H1 (cell line): ENCODE results near the gene CACNA2D3. TPM values are rescaled to one million over a fixed set of nuclear protein-coding genes. Genes with fewer than 3 reads are reported as not detected.

ENCODE experiments used
- CTCF ChIA-PET: fragments of 300-600 bp; sonication (Branson Sonifier 250); formaldehyde crosslinking; loops from one replicate; lab custom pipeline; 2021; ENCODE audit not compliant: partially characterized antibody; lab: Charles Lee
- POLR2A ChIA-PET: fragments of 300-600 bp; sonication (Branson Sonifier 250); formaldehyde crosslinking; loops from one replicate; lab custom pipeline; 2021; ENCODE audit warnings: inconsistent platforms; ENCODE audit not compliant: partially characterized antibody; lab: Charles Lee
- DNase-seq, 2 experiments: peaks; one replicate each; pipeline versions ENCODE4 v3.0.0 to v3.0.0-alpha.2; 2010 to 2022; ENCODE audit warnings: low spot score in 2 of 2, low read depth in 1 of 2, mixed read lengths in 1 of 2
- FAIRE-seq: peaks from 2 replicates; lab custom pipeline; 2011; peaks lifted over from hg19 to GRCh38; lab: Jason Lieb, UNC
- H2AFZ ChIP-seq: 2 replicates; pipeline ENCODE4 v1.8.1; 2012; ENCODE audit warnings: low read length, inconsistent platforms
- H2AK5ac ChIP-seq: 2 replicates; pipeline ENCODE4 v1.6.1; 2013; ENCODE audit warnings: low read depth, low read length
- H2BK120ac ChIP-seq: replicated peaks from 2 replicates; pipeline ENCODE3; 2013; ENCODE audit warnings: low read depth, low read length, inconsistent platforms
- H2BK12ac ChIP-seq: 2 replicates; pipeline ENCODE4 v1.6.1; 2013; ENCODE audit warnings: low read depth, low read length
- H2BK15ac ChIP-seq: 2 replicates; pipeline ENCODE4 v1.6.1; 2013; ENCODE audit warnings: low read length
- H2BK20ac ChIP-seq: 2 replicates; pipeline ENCODE4 v1.6.1; 2013; ENCODE audit warnings: low read length
- H2BK5ac ChIP-seq: 2 replicates; pipeline ENCODE4 v1.6.1; 2013; ENCODE audit warnings: low read depth, low read length
- H3K14ac ChIP-seq: 2 replicates; pipeline ENCODE4 v1.6.1; 2013; ENCODE audit warnings: inconsistent platforms; ENCODE audit not compliant: insufficient read length
- H3K18ac ChIP-seq: 2 replicates; pipeline ENCODE4 v1.6.1; 2013; ENCODE audit warnings: low read length; ENCODE audit errors: extremely low read depth
- H3K23ac ChIP-seq: 2 replicates; pipeline ENCODE4 v1.6.1; 2013; ENCODE audit warnings: inconsistent platforms; ENCODE audit not compliant: insufficient read length
- H3K23me2 ChIP-seq: 2 replicates; pipeline ENCODE4 v1.6.1; 2013; ENCODE audit warnings: low read depth, low read length
- H3K27ac ChIP-seq: 2 replicates; pipeline ENCODE4 v1.6.1; 2011; ENCODE audit warnings: low read depth, low read length, inconsistent platforms
- H3K27me3 ChIP-seq, 4 experiments: replicated peaks in 1 of 4; 1 replicate in 1 of 4; 2 replicates in 3 of 4; pipeline versions ENCODE4 v1.6.1 to v1.8.1; 2011 to 2013; ENCODE audit warnings: low read length in 3 of 4, mild to moderate bottlenecking in 3 of 4, inconsistent platforms in 2 of 4, mixed read lengths in 2 of 4, moderate library complexity in 1 of 4; ENCODE audit not compliant: control insufficient read depth in 3 of 4, insufficient read depth in 3 of 4; ENCODE audit errors: extremely low read depth in 1 of 4
- H3K36me3 ChIP-seq, 4 experiments: 2 replicates each; pipeline versions ENCODE4 v1.6.1 to v1.8.1; 2011 to 2013; ENCODE audit warnings: mild to moderate bottlenecking in 4 of 4, low read length in 3 of 4, moderate library complexity in 2 of 4, control low read depth in 1 of 4, inconsistent platforms in 1 of 4; ENCODE audit not compliant: insufficient read depth in 4 of 4, control insufficient read depth in 2 of 4
- H3K4ac ChIP-seq: replicated peaks from 2 replicates; pipeline ENCODE3; 2013; ENCODE audit warnings: low read length, low read depth, mixed read lengths, inconsistent platforms; ENCODE audit not compliant: insufficient read length
- H3K4me1 ChIP-seq, 4 experiments: replicated peaks in 1 of 4; 1 replicate in 1 of 4; 2 replicates in 3 of 4; pipeline versions ENCODE4 v1.6.1 to v1.8.1; 2011 to 2013; ENCODE audit warnings: low read length in 3 of 4, inconsistent platforms in 2 of 4, mixed read lengths in 1 of 4; ENCODE audit not compliant: insufficient read depth in 4 of 4, control insufficient read depth in 3 of 4
- H3K4me2 ChIP-seq, 2 experiments: 2 replicates each; pipeline versions ENCODE4 v1.6.1 to v1.8.1; 2011 to 2013; ENCODE audit warnings: low read depth in 2 of 2, low read length in 2 of 2, control low read depth in 1 of 2, inconsistent platforms in 1 of 2, mild to moderate bottlenecking in 1 of 2; ENCODE audit not compliant: insufficient read depth in 1 of 2
- H3K4me3 ChIP-seq, 4 experiments: fragments of 200-600, 300-600 bp in 1 of 4; sonication (generic), shearing (Covaris generic), sonication (Bioruptor Twin) in 1 of 4; 2 replicates each; pipeline versions ENCODE4 v1.5.1 to v1.8.1; 2011 to 2016; ENCODE audit warnings: low read length in 4 of 4, low read depth in 3 of 4, control low read depth in 2 of 4, inconsistent platforms in 2 of 4, mild to moderate bottlenecking in 2 of 4, mixed read lengths in 1 of 4, moderate library complexity in 1 of 4; ENCODE audit not compliant: insufficient read depth in 2 of 4; ENCODE audit errors: extremely low read depth in 1 of 4
- H3K56ac ChIP-seq: replicated peaks from 2 replicates; pipeline ENCODE3; 2013; ENCODE audit warnings: low read depth, mild to moderate bottlenecking, mixed read lengths, low read length, inconsistent platforms; ENCODE audit not compliant: insufficient read length
- H3K79me1 ChIP-seq: 2 replicates; pipeline ENCODE4 v1.6.1; 2013; ENCODE audit warnings: low read depth, low read length, control low read depth
- H3K79me2 ChIP-seq, 2 experiments: 2 replicates each; pipeline versions ENCODE4 v1.6.1 to v1.8.1; 2012 to 2013; ENCODE audit warnings: low read length in 2 of 2, mild to moderate bottlenecking in 2 of 2, inconsistent platforms in 1 of 2; ENCODE audit not compliant: insufficient read depth in 2 of 2, control insufficient read depth in 1 of 2
- H3K9ac ChIP-seq, 4 experiments: replicated peaks in 1 of 4; 1 replicate in 1 of 4; 2 replicates in 3 of 4; pipeline versions ENCODE4 v1.6.1 to v1.8.1; 2011 to 2013; ENCODE audit warnings: low read depth in 3 of 4, low read length in 3 of 4, control low read depth in 2 of 4, mild to moderate bottlenecking in 2 of 4, moderate library complexity in 2 of 4, inconsistent platforms in 1 of 4; ENCODE audit errors: extremely low read depth in 1 of 4
- H3K9me3 ChIP-seq, 2 experiments: 2 replicates each; pipeline versions ENCODE4 v1.6.1 to v1.8.1; 2012 to 2013; ENCODE audit warnings: mild to moderate bottlenecking in 2 of 2, moderate library complexity in 2 of 2, control low read depth in 1 of 2, inconsistent platforms in 1 of 2, low read depth in 1 of 2, low read length in 1 of 2, mixed read lengths in 1 of 2; ENCODE audit not compliant: insufficient read depth in 2 of 2
- H4K20me1 ChIP-seq, 2 experiments: replicated peaks in 1 of 2; 2 replicates each; pipeline versions ENCODE3 to v1.8.1; 2011 to 2013; ENCODE audit warnings: inconsistent platforms in 2 of 2, low read length in 2 of 2, mild to moderate bottlenecking in 1 of 2; ENCODE audit not compliant: insufficient read depth in 2 of 2, control insufficient read depth in 1 of 2
- H4K5ac ChIP-seq: 2 replicates; pipeline ENCODE4 v1.6.1; 2013; ENCODE audit warnings: low read length, low read depth, mixed read lengths, inconsistent platforms; ENCODE audit not compliant: insufficient read length
- H4K8ac ChIP-seq: 2 replicates; pipeline ENCODE4 v1.8.0; 2013; ENCODE audit warnings: mild to moderate bottlenecking, moderate library complexity, low read length, inconsistent platforms; ENCODE audit not compliant: insufficient read depth; ENCODE audit errors: extremely low read depth
- H4K91ac ChIP-seq: replicated peaks from 2 replicates; pipeline ENCODE3; 2013; ENCODE audit warnings: low read length, mixed read lengths, inconsistent platforms; ENCODE audit not compliant: insufficient read length
- ASH2L ChIP-seq: fragments of 200-600, 300-600 bp; sonication (generic); IDR thresholded peaks from one replicate; pipeline ENCODE4 v1.7.1; 2017; ENCODE audit warnings: low read length
- BRCA1 ChIP-seq: IDR thresholded peaks from 2 replicates; pipeline ENCODE4 v1.6.1; 2012; ENCODE audit warnings: low read depth, low read length, improper control_type of control experiment
- CBX8 ChIP-seq: fragments of 300-800, 300-1000 bp; sonication (generic); IDR thresholded peaks from 2 replicates; pipeline ENCODE4 v1.7.1; 2016; ENCODE audit warnings: low read depth, low read length, borderline replicate concordance
- CEBPB ChIP-seq: IDR thresholded peaks from 2 replicates; pipeline ENCODE4 v1.6.1; 2012; ENCODE audit warnings: low read depth, low read length
- EP300 ChIP-seq, 2 experiments: IDR thresholded peaks; 1 replicate in 1 of 2; 2 replicates in 1 of 2; pipeline ENCODE4 v1.6.1; 2011 to 2012; ENCODE audit warnings: low read depth in 2 of 2, low read length in 2 of 2, mild to moderate bottlenecking in 2 of 2, borderline replicate concordance in 1 of 2, inconsistent platforms in 1 of 2, moderate library complexity in 1 of 2
- EZH2 ChIP-seq: fragments of 200-600 bp; sonication (generic); IDR thresholded peaks from 2 replicates; pipeline ENCODE4 v1.7.1; 2012; ENCODE audit warnings: low read depth, mild to moderate bottlenecking, moderate library complexity, low read length, inconsistent platforms; ENCODE audit not compliant: severe bottlenecking
- GABPA ChIP-seq: IDR thresholded peaks from 2 replicates; pipeline ENCODE4 v1.6.1; 2011; ENCODE audit warnings: mild to moderate bottlenecking, low read length, moderate library complexity, borderline replicate concordance; ENCODE audit not compliant: insufficient read depth
- HDAC2 ChIP-seq, 2 experiments: fragments of 300-600 bp in 1 of 2; sonication (generic) in 1 of 2; IDR thresholded peaks; 2 replicates each; pipeline ENCODE4 v1.6.1; 2011 to 2012; ENCODE audit warnings: low read depth in 2 of 2, low read length in 2 of 2, mild to moderate bottlenecking in 2 of 2, moderate library complexity in 2 of 2, borderline replicate concordance in 1 of 2, inconsistent platforms in 1 of 2
- JUN ChIP-seq: IDR thresholded peaks from 2 replicates; pipeline ENCODE4 v1.6.1; 2011; ENCODE audit warnings: low read depth, mild to moderate bottlenecking, improper control_type of control experiment, low read length
- PHF8 ChIP-seq: fragments of 200-600 bp; sonication (generic); conservative IDR thresholded peaks from 2 replicates; pipeline ENCODE4 v1.7.1; 2012; ENCODE audit warnings: low read depth, mild to moderate bottlenecking, inconsistent platforms, low read length, moderate library complexity
- POU5F1 ChIP-seq: IDR thresholded peaks from 2 replicates; pipeline ENCODE4 v1.6.1; 2011; ENCODE audit warnings: low read depth, mild to moderate bottlenecking, low read length, moderate library complexity
- RFX5 ChIP-seq: IDR thresholded peaks from 2 replicates; pipeline ENCODE4 v1.6.1; 2011; ENCODE audit warnings: low read depth, low read length, improper control_type of control experiment, borderline replicate concordance
- SP1 ChIP-seq: IDR thresholded peaks from 2 replicates; pipeline ENCODE4 v1.6.1; 2011; ENCODE audit warnings: low read depth, low read length
- SRF ChIP-seq: IDR thresholded peaks from 2 replicates; pipeline ENCODE4 v1.6.1; 2011; ENCODE audit warnings: mild to moderate bottlenecking, low read depth, low read length, moderate library complexity
- YY1 ChIP-seq: IDR thresholded peaks from 2 replicates; pipeline ENCODE4 v1.6.1; 2011; ENCODE audit warnings: low read depth, mild to moderate bottlenecking, low read length
- WGBS, 2 experiments: shearing (Covaris generic) in 1 of 2; methylation state at CpG; one replicate each; pipeline versions ENCODE4 v1.1.6 to v1.1.7; 2013 to 2015; ENCODE audit warnings: low lambda C conversion rate in 2 of 2, mixed read lengths in 2 of 2, inconsistent platforms in 1 of 2, low coverage in 1 of 2, missing lambda C conversion rate in 1 of 2; ENCODE audit not compliant: insufficient replicate concordance in 2 of 2, insufficient coverage in 1 of 2, insufficient read length in 1 of 2; ENCODE audit errors: extremely low coverage in 1 of 2, missing lambda C conversion rate in 1 of 2; 5-methylcytosine and 5-hydroxymethylcytosine counted together
- polyA plus RNA-seq, 7 experiments: library from polyadenylated mRNA; depleted of rRNA in 3 of 7; stranded (reverse) in 5 of 7; unstranded in 2 of 7; fragments of >200 nt in 5 of 7; fragments of 200-250 nt in 2 of 7; gene quantifications; 1 replicate in 5 of 7; 2 replicates in 1 of 7; 4 replicates in 1 of 7; pipeline versions ENCODE4 v1.2.1 to v1.2.3, GENCODE V29; 2011 to 2013; ENCODE audit warnings: missing spikeins in 2 of 7, mixed read lengths in 2 of 7
- total RNA-seq: library from RNA; stranded (reverse); fragmentation: NEBNext Ultra II Directional; extraction: Animal tissue kit (Norgen Biotek cat#: 25700); gene quantifications from 2 replicates; pipeline ENCODE4 v1.2.1, GENCODE V29; 2021

CACNA2D3 gene
- total and polyA plus RNA-seq, 2 of the 8 experiments (the other 6 are each of a cell fraction or from before 2014, with no cell fraction given), result 1.5 to 1.8 TPM

GRCh38 chr3:54304877-54305276 is 182.5 kb downstream of the CACNA2D3 start:
- Histone ChIP-seq H3K27ac (no peak overlapping the region), H3K9ac (no peak overlapping the region), H4K8ac (no peak overlapping the region), H2AFZ (no peak overlapping the region), H3K18ac (no peak overlapping the region), H3K23me2 (no peaks in the 10 kb centered on the region), H4K91ac (no peak overlapping the region), H3K9me3 (no peaks in the 10 kb centered on the region), H2BK5ac (no peak overlapping the region), H3K23ac (no peak overlapping the region), H4K5ac (no peak overlapping the region), H2BK20ac (no peak overlapping the region), H3K4me3 (no peak overlapping the region), H3K79me2 (no peaks in the 10 kb centered on the region), H3K79me1 (no peaks in the 10 kb centered on the region), H2BK12ac (no peak overlapping the region), H3K14ac (no peak overlapping the region), H3K4me1 (peaks cover 0 to 3% (median 0%) of the 10 kb centered on the region in 4 experiments; a peak in 3 of 7 replicates), H2AK5ac (no peak overlapping the region), H4K20me1 (no peaks in the 10 kb centered on the region), H3K56ac (no peak overlapping the region), H3K4me2 (no peak overlapping the region), H2BK120ac (no peak overlapping the region), H3K4ac (no peak overlapping the region), H3K27me3 (no peaks in the 10 kb centered on the region), H2BK15ac (no peak overlapping the region), H3K36me3 (no peaks in the 10 kb centered on the region)
- ChIA-PET POLR2A (no interaction called here), CTCF (interaction anchor here (0.7 kb wide), 1 partner anchor 125 kb away, joined by 3 read pairs; no protein-coding TSS in a partner anchor)
- DNase-seq (no peak), FAIRE-seq (no peak)
- WGBS, 2 experiments, result 76% methylated on average over 3 of the region's 3 CpGs; no CpG with 5 or more reads in 1 of the 2 experiments
- TF ChIP-seq CBX8 (no peak), EZH2 (no peak), SP1 (no peak), POU5F1 (no peak), EP300 (IDR thresholded peaks at IDR 0.05; ENCODE audit: borderline replicate concordance in 1 of 2, low read depth in 2 of 2, low read length in 2 of 2) (no peak), JUN (no peak), GABPA (no peak), CEBPB (no peak), ASH2L (no peak), SRF (no peak), HDAC2 (IDR thresholded peaks at IDR 0.05; ENCODE audit: borderline replicate concordance in 1 of 2, low read depth in 2 of 2, low read length in 2 of 2) (no peak), RFX5 (no peak), BRCA1 (no peak), YY1 (no peak), PHF8 (no peak)
